SK-N-SH (cell line): Measurements from ENCODE around the gene LMF1. TPM values are rescaled to one million over a fixed set of nuclear protein-coding genes. Genes with fewer than 3 reads are reported as not detected.

Source experiments
- CTCF ChIA-PET: fragments of 300-600, 350-600 bp; formaldehyde crosslinking; extraction: SDS; loops from one replicate; lab custom pipeline; 2021; lab: Yijun Ruan, JAX
- POLR2A ChIA-PET: fragments of 350-600 bp; sonication (Branson Sonifier 250); formaldehyde crosslinking; extraction: SDS; loops from one replicate; lab custom pipeline; 2020; ENCODE audit warnings: antibody characterized with exemption, inconsistent platforms; lab: Yijun Ruan, JAX
- DNase-seq: peaks from one replicate; pipeline ENCODE4 v3.0.0; 2012
- H2AFZ ChIP-seq: fragments of 200-600 bp; sonication (generic); 2 replicates; pipeline ENCODE4 v1.8.1; 2016; ENCODE audit warnings: antibody characterized with exemption, mild to moderate bottlenecking, low read depth
- H3F3A ChIP-seq: fragments of 200-600 bp; sonication (generic); replicated peaks from 2 replicates; pipeline ENCODE3; 2016; ENCODE audit warnings: antibody characterized with exemption, mild to moderate bottlenecking; ENCODE audit not compliant: insufficient read depth
- H3K27ac ChIP-seq, 2 experiments: fragments of 200-500 bp in 1 of 2; fragments of 200-600 bp in 1 of 2; sonication (Bioruptor generic) in 1 of 2; sonication (generic), shearing (Covaris generic) in 1 of 2; 2 replicates each; pipeline versions ENCODE4 v1.5.1 to v1.6.1; 2014 to 2016; ENCODE audit warnings: low read depth in 2 of 2, inconsistent platforms in 1 of 2, low read length in 1 of 2, mild to moderate bottlenecking in 1 of 2, mixed read lengths in 1 of 2
- H3K27me3 ChIP-seq: fragments of 200-600 bp; sonication (generic), shearing (Covaris generic); 2 replicates; pipeline ENCODE4 v1.6.1; 2016; ENCODE audit warnings: mixed run types; ENCODE audit not compliant: insufficient read depth
- H3K36me3 ChIP-seq, 2 experiments: fragments of 200-500 bp in 1 of 2; fragments of 200-600 bp in 1 of 2; sonication (Bioruptor generic) in 1 of 2; sonication (generic) in 1 of 2; replicated peaks in 1 of 2; 2 replicates each; pipeline versions ENCODE3 to v1.5.1; 2014 to 2016; ENCODE audit warnings: low read length in 1 of 2, mild to moderate bottlenecking in 1 of 2; ENCODE audit not compliant: insufficient read depth in 2 of 2, control insufficient read depth in 1 of 2
- H3K4me1 ChIP-seq, 2 experiments: fragments of 200-500 bp in 1 of 2; fragments of 200-600 bp in 1 of 2; sonication (Bioruptor generic) in 1 of 2; sonication (generic), shearing (Covaris generic) in 1 of 2; 2 replicates each; pipeline versions ENCODE4 v1.5.1 to v1.6.1; 2014 to 2016; ENCODE audit warnings: low read depth in 1 of 2, low read length in 1 of 2, mixed run types in 1 of 2; ENCODE audit not compliant: insufficient read depth in 2 of 2, control insufficient read depth in 1 of 2
- H3K4me2 ChIP-seq: fragments of 200-600 bp; sonication (generic), shearing (Covaris generic); 2 replicates; pipeline ENCODE4 v1.6.1; 2017; ENCODE audit warnings: mixed run types
- H3K4me3 ChIP-seq, 2 experiments: fragments of 200-500 bp in 1 of 2; fragments of 200-600 bp in 1 of 2; sonication (Bioruptor generic) in 1 of 2; sonication (generic), shearing (Covaris generic) in 1 of 2; 2 replicates each; pipeline versions ENCODE4 v1.5.1 to v1.8.1; 2014 to 2016; ENCODE audit warnings: low read depth in 2 of 2, inconsistent platforms in 1 of 2, low read length in 1 of 2, mild to moderate bottlenecking in 1 of 2, mixed read lengths in 1 of 2, moderate library complexity in 1 of 2
- H3K79me2 ChIP-seq: fragments of 200-600 bp; sonication (generic); 2 replicates; pipeline ENCODE4 v1.8.1; 2017; ENCODE audit warnings: mild to moderate bottlenecking; ENCODE audit not compliant: insufficient read depth
- H3K9ac ChIP-seq: fragments of 200-600 bp; sonication (generic); 2 replicates; pipeline ENCODE4 v1.6.1; 2017; ENCODE audit warnings: mixed run types
- H3K9me2 ChIP-seq: fragments of 200-600 bp; sonication (generic); 2 replicates; pipeline ENCODE4 v1.6.1; 2017; ENCODE audit warnings: mixed run types
- H3K9me3 ChIP-seq: fragments of 200-600 bp; sonication (generic); 2 replicates; pipeline ENCODE4 v1.6.1; 2017; ENCODE audit warnings: mixed run types, mild to moderate bottlenecking, moderate library complexity
- H4K20me1 ChIP-seq: fragments of 200-600 bp; sonication (generic); 2 replicates; pipeline ENCODE4 v1.6.1; 2017; ENCODE audit warnings: mild to moderate bottlenecking, mixed run types; ENCODE audit not compliant: insufficient read depth
- CHD2 ChIP-seq: fragments of 150-350 bp; IDR thresholded peaks from 2 replicates; pipeline ENCODE4 v1.6.1; 2018; ENCODE audit warnings: low read length; ENCODE audit not compliant: partially characterized antibody
- EP300 ChIP-seq, 2 experiments: IDR thresholded peaks; 2 replicates each; pipeline versions ENCODE4 v1.4.0 to v1.6.1; 2012; ENCODE audit warnings: borderline replicate concordance in 1 of 2, low read depth in 1 of 2, low read length in 1 of 2
- EZH2phosphoT487 ChIP-seq: fragments of 200-600 bp; sonication (generic); IDR thresholded peaks from 2 replicates; pipeline ENCODE4 v1.6.1; 2017; ENCODE audit warnings: low read depth, mixed run types, mild to moderate bottlenecking, antibody characterized with exemption, moderate library complexity, borderline replicate concordance
- FOSL2 ChIP-seq: IDR thresholded peaks from 2 replicates; pipeline ENCODE4 v1.4.0; 2012; ENCODE audit warnings: low read depth, mild to moderate bottlenecking, moderate library complexity, borderline replicate concordance
- GABPA ChIP-seq: IDR thresholded peaks from 2 replicates; pipeline ENCODE4 v1.4.0; 2012; ENCODE audit warnings: low read depth, mild to moderate bottlenecking
- GATA2 ChIP-seq: sonication (generic); formaldehyde crosslinking; IDR thresholded peaks from 2 replicates; pipeline ENCODE4 v1.5.0; 2020; ENCODE audit warnings: mild to moderate bottlenecking, missing genetic modification reagents
- IRF3 ChIP-seq: fragments of 150-350 bp; IDR thresholded peaks from 2 replicates; pipeline ENCODE4 v1.6.1; 2016; ENCODE audit warnings: mild to moderate bottlenecking, low read depth, low read length
- JUND ChIP-seq: IDR thresholded peaks from 2 replicates; pipeline ENCODE4 v1.4.0; 2012
- NRF1 ChIP-seq: IDR thresholded peaks from 2 replicates; pipeline ENCODE4 v1.6.1; 2012; ENCODE audit warnings: low read depth, mild to moderate bottlenecking, low read length
- RCOR1 ChIP-seq: fragments of 150-350 bp; IDR thresholded peaks from 2 replicates; pipeline ENCODE4 v1.6.1; 2017; ENCODE audit warnings: antibody characterized with exemption, low read length
- RFX5 ChIP-seq: IDR thresholded peaks from 2 replicates; pipeline ENCODE4 v1.6.1; 2012; ENCODE audit warnings: mild to moderate bottlenecking, improper control_type of control experiment, low read length
- RXRA ChIP-seq: IDR thresholded peaks from 2 replicates; pipeline ENCODE4 v1.4.0; 2012; ENCODE audit warnings: low read depth, mild to moderate bottlenecking, borderline replicate concordance
- SIN3A ChIP-seq: IDR thresholded peaks from 2 replicates; pipeline ENCODE4 v1.6.1; 2012; ENCODE audit warnings: low read depth, mild to moderate bottlenecking, low read length, moderate library complexity, borderline replicate concordance
- TCF12 ChIP-seq: IDR thresholded peaks from 2 replicates; pipeline ENCODE4 v1.4.0; 2012
- USF2 ChIP-seq: fragments of 150-350 bp; IDR thresholded peaks from 2 replicates; pipeline ENCODE4 v1.6.1; 2017; ENCODE audit warnings: antibody characterized with exemption, low read length, low read depth, borderline replicate concordance
- YY1 ChIP-seq: IDR thresholded peaks from 2 replicates; pipeline ENCODE4 v1.4.0; 2012; ENCODE audit warnings: low read depth, mild to moderate bottlenecking
- WGBS: methylation state at CpG from one replicate; pipeline ENCODE4 v1.1.6; 2017; ENCODE audit warnings: low lambda C conversion rate; 5-methylcytosine and 5-hydroxymethylcytosine counted together
- polyA plus RNA-seq, 3 experiments: library from polyadenylated mRNA; depleted of rRNA; stranded (reverse); fragments of >200 nt; gene quantifications; 2 replicates each; pipeline ENCODE4 v1.2.3, GENCODE V29; 2012
- TF ChIP-seq, protein P1 (sequence below): fragments of 200-600 bp; sonication (generic); IDR thresholded peaks from 2 replicates; pipeline ENCODE4 v1.6.1; 2017; ENCODE audit warnings: antibody characterized with exemption, mild to moderate bottlenecking, moderate library complexity
- TF ChIP-seq, protein P2 (sequence below): IDR thresholded peaks from 2 replicates; pipeline ENCODE4; 2012
- TF ChIP-seq, protein P3 (sequence below): IDR thresholded peaks from 2 replicates; pipeline ENCODE4 v1.4.0; 2012; ENCODE audit warnings: low read depth, borderline replicate concordance

Gene LMF1
- polyA plus RNA-seq, 1 of the 3 experiments (the other 2 are of a cell fraction), result 5.7 TPM

DNA sequence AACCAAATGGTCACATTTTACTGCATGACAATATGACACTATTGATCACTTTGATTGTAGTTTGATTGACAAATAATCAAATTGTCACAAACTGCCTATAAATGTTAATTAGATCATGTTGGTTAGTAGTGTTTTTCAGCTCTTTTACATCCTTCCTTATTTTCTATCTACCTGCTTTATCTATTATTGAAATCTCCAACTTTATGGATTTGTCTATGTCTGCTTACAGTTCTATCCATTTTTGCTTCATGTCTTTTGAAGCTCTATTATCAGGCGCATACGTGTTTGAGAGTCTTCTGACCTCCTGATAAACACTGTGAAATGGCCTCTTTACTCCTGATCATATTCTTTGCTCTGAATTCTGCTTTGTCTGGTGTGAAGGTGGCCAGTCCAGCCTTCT lies 87.0 kb downstream of the LMF1 start:
- no peak overlapping the region for H3K27ac ChIP-seq
- WGBS, result 95% methylated on average over 2 of the region's 2 CpGs
- H3K4me3 ChIP-seq, result no peak overlapping the region; a peak in 1 of 4 replicates
- H3K27me3 ChIP-seq, result no peaks in the 10 kb centered on the region
- peaks cover 0 to 3% of the 10 kb centered on the region in 2 experiments; a peak in 1 of 4 replicates for H3K4me1 ChIP-seq
- H3K9ac ChIP-seq, result no peak overlapping the region
- CTCF ChIA-PET, result interaction anchor here (1.5 kb wide), 1 partner anchor 171 kb away, joined by 4 read pairs; no protein-coding TSS in a partner anchor
- DNase-seq, result no peak
- no peaks in the 10 kb centered on the region for H3F3A ChIP-seq
- H3K9me3 ChIP-seq, result no peaks in the 10 kb centered on the region
- POLR2A ChIA-PET, result no interaction called here
- no peaks in the 10 kb centered on the region for H3K9me2 ChIP-seq
- H3K79me2 ChIP-seq, result no peaks in the 10 kb centered on the region
- H4K20me1 ChIP-seq, result no peaks in the 10 kb centered on the region
- H3K36me3 ChIP-seq, result no peaks in the 10 kb centered on the region
- H3K4me2 ChIP-seq, result no peak overlapping the region
- TF ChIP-seq GABPA (no peak), NRF1 (no peak), EP300 (IDR thresholded peaks at IDR 0.05; ENCODE audit: borderline replicate concordance in 1 of 2, low read depth in 1 of 2, low read length in 1 of 2) (no peak), IRF3 (no peak), FOSL2 (no peak), RCOR1 (no peak), USF2 (no peak), GATA2 (CRISPR knock-in tag) (no peak), YY1 (no peak), RXRA (no peak), RFX5 (no peak), SIN3A (no peak), JUND (no peak), TCF12 (no peak), CHD2 (no peak), EZH2phosphoT487 (no peak)
- TF ChIP-seq, protein P1, sequence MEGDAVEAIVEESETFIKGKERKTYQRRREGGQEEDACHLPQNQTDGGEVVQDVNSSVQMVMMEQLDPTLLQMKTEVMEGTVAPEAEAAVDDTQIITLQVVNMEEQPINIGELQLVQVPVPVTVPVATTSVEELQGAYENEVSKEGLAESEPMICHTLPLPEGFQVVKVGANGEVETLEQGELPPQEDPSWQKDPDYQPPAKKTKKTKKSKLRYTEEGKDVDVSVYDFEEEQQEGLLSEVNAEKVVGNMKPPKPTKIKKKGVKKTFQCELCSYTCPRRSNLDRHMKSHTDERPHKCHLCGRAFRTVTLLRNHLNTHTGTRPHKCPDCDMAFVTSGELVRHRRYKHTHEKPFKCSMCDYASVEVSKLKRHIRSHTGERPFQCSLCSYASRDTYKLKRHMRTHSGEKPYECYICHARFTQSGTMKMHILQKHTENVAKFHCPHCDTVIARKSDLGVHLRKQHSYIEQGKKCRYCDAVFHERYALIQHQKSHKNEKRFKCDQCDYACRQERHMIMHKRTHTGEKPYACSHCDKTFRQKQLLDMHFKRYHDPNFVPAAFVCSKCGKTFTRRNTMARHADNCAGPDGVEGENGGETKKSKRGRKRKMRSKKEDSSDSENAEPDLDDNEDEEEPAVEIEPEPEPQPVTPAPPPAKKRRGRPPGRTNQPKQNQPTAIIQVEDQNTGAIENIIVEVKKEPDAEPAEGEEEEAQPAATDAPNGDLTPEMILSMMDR, result no peak
- TF ChIP-seq, protein P2, sequence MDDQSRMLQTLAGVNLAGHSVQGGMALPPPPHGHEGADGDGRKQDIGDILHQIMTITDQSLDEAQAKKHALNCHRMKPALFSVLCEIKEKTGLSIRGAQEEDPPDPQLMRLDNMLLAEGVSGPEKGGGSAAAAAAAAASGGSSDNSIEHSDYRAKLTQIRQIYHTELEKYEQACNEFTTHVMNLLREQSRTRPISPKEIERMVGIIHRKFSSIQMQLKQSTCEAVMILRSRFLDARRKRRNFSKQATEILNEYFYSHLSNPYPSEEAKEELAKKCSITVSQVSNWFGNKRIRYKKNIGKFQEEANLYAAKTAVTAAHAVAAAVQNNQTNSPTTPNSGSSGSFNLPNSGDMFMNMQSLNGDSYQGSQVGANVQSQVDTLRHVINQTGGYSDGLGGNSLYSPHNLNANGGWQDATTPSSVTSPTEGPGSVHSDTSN, result no peak
- TF ChIP-seq, protein P3, sequence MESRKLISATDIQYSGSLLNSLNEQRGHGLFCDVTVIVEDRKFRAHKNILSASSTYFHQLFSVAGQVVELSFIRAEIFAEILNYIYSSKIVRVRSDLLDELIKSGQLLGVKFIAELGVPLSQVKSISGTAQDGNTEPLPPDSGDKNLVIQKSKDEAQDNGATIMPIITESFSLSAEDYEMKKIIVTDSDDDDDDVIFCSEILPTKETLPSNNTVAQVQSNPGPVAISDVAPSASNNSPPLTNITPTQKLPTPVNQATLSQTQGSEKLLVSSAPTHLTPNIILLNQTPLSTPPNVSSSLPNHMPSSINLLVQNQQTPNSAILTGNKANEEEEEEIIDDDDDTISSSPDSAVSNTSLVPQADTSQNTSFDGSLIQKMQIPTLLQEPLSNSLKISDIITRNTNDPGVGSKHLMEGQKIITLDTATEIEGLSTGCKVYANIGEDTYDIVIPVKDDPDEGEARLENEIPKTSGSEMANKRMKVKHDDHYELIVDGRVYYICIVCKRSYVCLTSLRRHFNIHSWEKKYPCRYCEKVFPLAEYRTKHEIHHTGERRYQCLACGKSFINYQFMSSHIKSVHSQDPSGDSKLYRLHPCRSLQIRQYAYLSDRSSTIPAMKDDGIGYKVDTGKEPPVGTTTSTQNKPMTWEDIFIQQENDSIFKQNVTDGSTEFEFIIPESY, result no peak
- TF ChIP-seq, all 33 proteins: peak for 0
- H2AFZ ChIP-seq, result no peak overlapping the region
